ENCODE results near the gene PRKCE. TPM values are rescaled to one million over a fixed set of nuclear protein-coding genes. Genes with fewer than 3 reads are reported as not detected.

Gene PRKCE
- total RNA-seq, 1 experiment from 2014 or later: 2.4 TPM

- no peaks in the 10 kb centered on the region for H3K27me3 ChIP-seq (replicated peaks; ENCODE audit: insufficient read depth, low read depth, low read length, poor library complexity)
- intact Hi-C loops (cut with micrococcal nuclease; ENCODE audit: unreplicated experiment): no loop called here
- no peaks in the 10 kb centered on the region for H3K36me3 ChIP-seq (ENCODE audit: insufficient read depth, low read length, poor library complexity, severe bottlenecking)
- DNase-seq (ENCODE audit: low spot score): no peak
- no peak overlapping the region for H3K4me3 ChIP-seq (ENCODE audit: low read depth, low read length, poor library complexity, severe bottlenecking)
- H3K4me1 ChIP-seq (ENCODE audit: insufficient read depth, low read length, poor library complexity, severe bottlenecking): no peaks in the 10 kb centered on the region
- ChIA-PET POLR2A (ENCODE audit: low non-redundant PET) (no interaction called here), CTCF (no interaction called here)
- TF ChIP-seq EZH2 (IDR thresholded peaks at IDR 0.05; ENCODE audit: borderline replicate concordance, low read depth, low read length, poor library complexity, severe bottlenecking) (no peak), CTCF (conservative IDR thresholded peaks at IDR 0.05; ENCODE audit: low read depth, low read length) (no peak)
- H3K27ac ChIP-seq (ENCODE audit: low read depth, low read length, poor library complexity, severe bottlenecking): no peak overlapping the region
- H3K9me3 ChIP-seq (ENCODE audit: low read depth, low read length, poor library complexity, severe bottlenecking): peaks cover 8% of the 10 kb centered on the region
- no TSS peak for BruUV-seq (replicated peaks)
Measured at GRCh38 chr2:45874344-45874743, 222.9 kb downstream of the PRKCE start.

- TF ChIP-seq EZH2 (IDR thresholded peaks at IDR 0.05; ENCODE audit: borderline replicate concordance, low read depth, low read length, poor library complexity, severe bottlenecking) (no peak), CTCF (conservative IDR thresholded peaks at IDR 0.05; ENCODE audit: low read depth, low read length) (no peak)
- intact Hi-C loops (cut with micrococcal nuclease; ENCODE audit: unreplicated experiment): no loop called here
- Histone ChIP-seq H3K27me3 (replicated peaks; ENCODE audit: insufficient read depth, low read depth, low read length, poor library complexity) (no peaks in the 10 kb centered on the region), H3K27ac (ENCODE audit: low read depth, low read length, poor library complexity, severe bottlenecking) (no peak overlapping the region), H3K4me1 (ENCODE audit: insufficient read depth, low read length, poor library complexity, severe bottlenecking) (no peaks in the 10 kb centered on the region), H3K9me3 (ENCODE audit: low read depth, low read length, poor library complexity, severe bottlenecking) (peaks cover 8% of the 10 kb centered on the region), H3K36me3 (ENCODE audit: insufficient read depth, low read length, poor library complexity, severe bottlenecking) (no peaks in the 10 kb centered on the region), H3K4me3 (ENCODE audit: low read depth, low read length, poor library complexity, severe bottlenecking) (no peak overlapping the region)
- no TSS peak for BruUV-seq (replicated peaks)
- POLR2A ChIA-PET (ENCODE audit: low non-redundant PET): no interaction called here
- CTCF ChIA-PET: no interaction called here
- DNase-seq (ENCODE audit: low spot score): no peak
Measured at GRCh38 chr2:45876611-45877010, 225.1 kb downstream of the PRKCE start.

- Histone ChIP-seq H3K4me1 (ENCODE audit: insufficient read depth, low read length, poor library complexity, severe bottlenecking) (no peaks in the 10 kb centered on the region), H3K36me3 (ENCODE audit: insufficient read depth, low read length, poor library complexity, severe bottlenecking) (no peaks in the 10 kb centered on the region), H3K27ac (ENCODE audit: low read depth, low read length, poor library complexity, severe bottlenecking) (no peak overlapping the region), H3K27me3 (replicated peaks; ENCODE audit: insufficient read depth, low read depth, low read length, poor library complexity) (no peaks in the 10 kb centered on the region), H3K4me3 (ENCODE audit: low read depth, low read length, poor library complexity, severe bottlenecking) (no peak overlapping the region), H3K9me3 (ENCODE audit: low read depth, low read length, poor library complexity, severe bottlenecking) (peaks cover 8% of the 10 kb centered on the region)
- no peak for DNase-seq (ENCODE audit: low spot score)
- ChIA-PET POLR2A (ENCODE audit: low non-redundant PET) (no interaction called here), CTCF (no interaction called here)
- no TSS peak for BruUV-seq (replicated peaks)
- intact Hi-C loops (cut with micrococcal nuclease; ENCODE audit: unreplicated experiment): no loop called here
- TF ChIP-seq CTCF (conservative IDR thresholded peaks at IDR 0.05; ENCODE audit: low read depth, low read length) (no peak), EZH2 (IDR thresholded peaks at IDR 0.05; ENCODE audit: borderline replicate concordance, low read depth, low read length, poor library complexity, severe bottlenecking) (no peak)
Measured at GRCh38 chr2:45879406-45879805, 227.9 kb downstream of the PRKCE start.
